ENCODE measurements around the gene CDH1. TPM values are rescaled to one million over a fixed set of nuclear protein-coding genes. Genes with fewer than 3 reads are reported as not detected.
A peak's percentile ranks its signal among the peaks of the same experiment; 100 is the strongest.

Gene CDH1
- total RNA-seq, 1 donor from 2014 or later = 219 TPM

GRCh38 chr16:68746951-68747350 lies 9.9 kb downstream of the CDH1 start:
- Mint-ChIP-seq H3K27ac (peak overlapping the region; percentile 78), H3K4me1 (peaks cover 37% of the 10 kb centered on the region), H3K36me3 (peaks cover 12% of the 10 kb centered on the region), H3K9me3 (no peaks in the 10 kb centered on the region), H3K27me3 (ENCODE audit: low read depth) (no peaks in the 10 kb centered on the region), H3K4me3 (no peak overlapping the region)
- no peak for DNase-seq (ENCODE audit: low spot score in 2 of 2, unreplicated experiment in 2 of 2)
- TF ChIP-seq CTCF (IDR thresholded peaks at IDR 0.05; ENCODE audit: unreplicated experiment) = no peak

- no peaks in the 10 kb centered on the region for H3K9me3 Mint-ChIP-seq
- DNase-seq (ENCODE audit: low spot score in 2 of 2, unreplicated experiment in 2 of 2) = no peak
- H3K4me1 Mint-ChIP-seq = peaks cover 16% of the 10 kb centered on the region
- peak overlapping the region; percentile 1 for H3K27ac Mint-ChIP-seq
- no peaks in the 10 kb centered on the region for H3K27me3 Mint-ChIP-seq (ENCODE audit: low read depth)
- H3K4me3 Mint-ChIP-seq = no peak overlapping the region
- TF ChIP-seq CTCF (IDR thresholded peaks at IDR 0.05; ENCODE audit: unreplicated experiment) = no peak
- H3K36me3 Mint-ChIP-seq = peaks cover 16% of the 10 kb centered on the region
Observed at GRCh38 chr16:68749432-68749831, 12.3 kb downstream of the CDH1 start.

DNA sequence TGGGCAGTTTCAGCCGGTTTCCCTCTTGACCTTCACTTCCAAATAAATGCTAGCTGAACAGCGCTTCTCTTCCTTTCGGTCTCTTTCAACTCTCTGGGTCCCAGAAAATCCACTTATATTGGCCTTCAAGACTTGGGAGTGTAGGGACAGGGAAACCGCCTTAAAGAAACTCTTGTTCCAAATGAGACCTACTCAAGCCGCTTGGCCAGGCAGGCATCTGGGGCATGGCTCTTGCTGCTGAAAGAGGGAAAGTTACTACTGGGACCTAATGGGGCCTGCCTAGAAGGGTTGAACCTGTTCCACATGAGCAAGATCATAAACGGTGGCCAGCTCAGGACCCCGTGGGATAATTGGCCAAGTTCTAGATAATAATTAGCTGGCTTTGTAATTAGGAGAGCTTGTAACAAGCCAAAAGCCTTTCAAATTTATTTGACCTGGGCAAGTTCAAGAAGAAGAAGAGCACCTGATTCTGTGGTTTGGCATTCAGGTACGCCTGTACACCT lies 13.2 kb downstream of the CDH1 start:
- no peaks in the 10 kb centered on the region for H3K27me3 Mint-ChIP-seq (ENCODE audit: low read depth)
- peaks cover 16% of the 10 kb centered on the region for H3K36me3 Mint-ChIP-seq
- H3K4me1 Mint-ChIP-seq = peaks cover 12% of the 10 kb centered on the region
- H3K9me3 Mint-ChIP-seq = no peaks in the 10 kb centered on the region
- no peak for DNase-seq (ENCODE audit: low spot score in 2 of 2, unreplicated experiment in 2 of 2)
- no peak overlapping the region for H3K4me3 Mint-ChIP-seq
- H3K27ac Mint-ChIP-seq = peak overlapping the region; percentile 30
- no peak for TF ChIP-seq CTCF (IDR thresholded peaks at IDR 0.05; ENCODE audit: unreplicated experiment)

GRCh38 chr16:68751160-68751559 lies 14.1 kb downstream of the CDH1 start:
- TF ChIP-seq CTCF (IDR thresholded peaks at IDR 0.05; ENCODE audit: unreplicated experiment) = no peak
- Mint-ChIP-seq H3K9me3 (no peaks in the 10 kb centered on the region), H3K4me1 (peaks cover 11% of the 10 kb centered on the region), H3K36me3 (peaks cover 16% of the 10 kb centered on the region), H3K27me3 (ENCODE audit: low read depth) (no peaks in the 10 kb centered on the region), H3K27ac (no peak overlapping the region), H3K4me3 (no peak overlapping the region)
- no peak for DNase-seq (ENCODE audit: low spot score in 2 of 2, unreplicated experiment in 2 of 2)

GRCh38 chr16:68752602-68753001 lies 15.5 kb downstream of the CDH1 start:
- no peaks in the 10 kb centered on the region for H3K27me3 Mint-ChIP-seq (ENCODE audit: low read depth)
- peaks cover 20% of the 10 kb centered on the region for H3K36me3 Mint-ChIP-seq
- H3K27ac Mint-ChIP-seq = no peak overlapping the region
- no peak for DNase-seq (ENCODE audit: low spot score in 2 of 2, unreplicated experiment in 2 of 2)
- peaks cover 11% of the 10 kb centered on the region for H3K4me1 Mint-ChIP-seq
- no peak for TF ChIP-seq CTCF (IDR thresholded peaks at IDR 0.05; ENCODE audit: unreplicated experiment)
- H3K4me3 Mint-ChIP-seq = no peak overlapping the region
- no peaks in the 10 kb centered on the region for H3K9me3 Mint-ChIP-seq
